NCI-H748 treated with DMSO at 0.1 percent for 48 hours (cell line): ENCODE results near the gene KDM3B.
"Not testable (repeated sequence)": the region's sequence is repeated elsewhere in the genome, so short reads cannot be mapped to it uniquely, and the experiment has no call there.

Experiments
- DNase-seq: peaks from one replicate; lab custom pipeline; 2025; lab: John Stamatoyannopoulos, UW

Gene KDM3B

DNA sequence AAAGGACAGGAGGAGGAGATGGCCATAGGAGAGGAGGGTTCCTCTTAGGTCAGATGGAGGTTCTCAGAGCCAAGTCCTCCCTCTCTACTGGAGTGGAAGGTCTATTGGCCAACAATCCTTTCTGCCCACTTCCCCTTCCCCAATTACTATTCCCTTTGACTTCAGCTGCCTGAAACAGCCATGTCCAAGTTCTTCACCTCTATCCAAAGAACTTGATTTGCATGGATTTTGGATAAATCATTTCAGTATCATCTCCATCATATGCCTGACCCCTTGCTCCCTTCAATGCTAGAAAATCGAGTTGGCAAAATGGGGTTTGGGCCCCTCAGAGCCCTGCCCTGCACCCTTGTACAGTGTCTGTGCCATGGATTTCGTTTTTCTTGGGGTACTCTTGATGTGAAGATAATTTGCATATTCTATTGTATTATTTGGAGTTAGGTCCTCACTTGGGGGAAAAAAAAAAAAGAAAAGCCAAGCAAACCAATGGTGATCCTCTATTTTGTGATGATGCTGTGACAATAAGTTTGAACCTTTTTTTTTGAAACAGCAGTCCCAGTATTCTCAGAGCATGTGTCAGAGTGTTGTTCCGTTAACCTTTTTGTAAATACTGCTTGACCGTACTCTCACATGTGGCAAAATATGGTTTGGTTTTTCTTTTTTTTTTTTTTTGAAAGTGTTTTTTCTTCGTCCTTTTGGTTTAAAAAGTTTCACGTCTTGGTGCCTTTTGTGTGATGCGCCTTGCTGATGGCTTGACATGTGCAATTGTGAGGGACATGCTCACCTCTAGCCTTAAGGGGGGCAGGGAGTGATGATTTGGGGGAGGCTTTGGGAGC is 115.9 kb downstream of the KDM3B start:
- DNase-seq = no peak

DNA sequence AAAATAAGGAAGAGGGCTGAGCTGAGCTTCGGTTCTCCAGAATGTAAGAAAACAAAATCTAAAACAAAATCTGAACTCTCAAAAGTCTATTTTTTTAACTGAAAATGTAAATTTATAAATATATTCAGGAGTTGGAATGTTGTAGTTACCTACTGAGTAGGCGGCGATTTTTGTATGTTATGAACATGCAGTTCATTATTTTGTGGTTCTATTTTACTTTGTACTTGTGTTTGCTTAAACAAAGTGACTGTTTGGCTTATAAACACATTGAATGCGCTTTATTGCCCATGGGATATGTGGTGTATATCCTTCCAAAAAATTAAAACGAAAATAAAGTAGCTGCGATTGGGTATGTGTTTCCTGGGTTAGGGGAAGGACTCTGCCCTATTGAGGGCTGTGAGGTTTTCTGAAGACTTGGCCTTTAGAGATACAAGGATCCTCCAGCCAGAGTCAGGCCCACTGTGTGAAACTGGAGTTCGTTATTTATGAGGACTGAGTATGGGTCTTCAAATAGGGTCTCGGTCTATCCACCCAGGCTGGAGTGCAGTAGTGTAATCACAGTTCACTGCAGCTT is 116.6 kb downstream of the KDM3B start:
- no peak for DNase-seq

DNA sequence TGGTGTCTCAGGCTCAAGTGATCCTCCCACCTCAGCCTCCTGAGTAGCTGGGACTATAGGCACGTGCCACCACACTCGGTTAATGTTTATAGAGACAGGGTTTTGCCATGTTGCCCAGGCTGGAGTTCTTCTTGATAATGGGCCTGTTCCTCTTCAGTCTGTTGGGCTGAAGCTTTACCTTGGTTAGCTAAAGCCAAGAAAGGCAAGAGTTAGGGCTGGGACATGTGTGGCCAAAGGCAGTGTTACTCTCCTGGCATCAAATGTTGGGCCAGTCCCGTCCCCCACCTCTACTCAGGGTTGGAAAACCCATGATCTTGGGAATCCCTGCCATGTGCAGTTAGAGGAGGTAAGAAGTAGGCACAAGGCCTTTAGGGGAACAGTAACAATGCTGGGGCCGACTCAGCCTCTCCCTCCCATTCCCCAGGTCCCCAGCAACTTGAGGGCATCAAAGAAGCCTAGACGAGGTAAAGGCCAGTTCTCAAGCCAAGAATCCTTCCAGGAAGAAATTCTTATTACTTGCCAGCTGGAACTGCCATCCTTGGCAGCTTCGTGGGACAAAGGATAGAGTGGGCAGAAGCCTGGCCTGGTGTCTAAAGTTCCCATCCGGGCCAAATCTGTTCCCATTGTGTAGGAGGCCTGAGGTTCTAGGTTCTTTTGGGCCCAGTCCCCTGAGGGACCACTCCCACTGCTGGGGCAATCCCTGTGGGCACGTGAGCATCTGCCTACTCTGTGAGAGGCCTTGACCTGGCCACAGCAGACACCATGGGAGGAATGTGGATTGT is 117.2 kb downstream of the KDM3B start:
- no peak for DNase-seq

DNA sequence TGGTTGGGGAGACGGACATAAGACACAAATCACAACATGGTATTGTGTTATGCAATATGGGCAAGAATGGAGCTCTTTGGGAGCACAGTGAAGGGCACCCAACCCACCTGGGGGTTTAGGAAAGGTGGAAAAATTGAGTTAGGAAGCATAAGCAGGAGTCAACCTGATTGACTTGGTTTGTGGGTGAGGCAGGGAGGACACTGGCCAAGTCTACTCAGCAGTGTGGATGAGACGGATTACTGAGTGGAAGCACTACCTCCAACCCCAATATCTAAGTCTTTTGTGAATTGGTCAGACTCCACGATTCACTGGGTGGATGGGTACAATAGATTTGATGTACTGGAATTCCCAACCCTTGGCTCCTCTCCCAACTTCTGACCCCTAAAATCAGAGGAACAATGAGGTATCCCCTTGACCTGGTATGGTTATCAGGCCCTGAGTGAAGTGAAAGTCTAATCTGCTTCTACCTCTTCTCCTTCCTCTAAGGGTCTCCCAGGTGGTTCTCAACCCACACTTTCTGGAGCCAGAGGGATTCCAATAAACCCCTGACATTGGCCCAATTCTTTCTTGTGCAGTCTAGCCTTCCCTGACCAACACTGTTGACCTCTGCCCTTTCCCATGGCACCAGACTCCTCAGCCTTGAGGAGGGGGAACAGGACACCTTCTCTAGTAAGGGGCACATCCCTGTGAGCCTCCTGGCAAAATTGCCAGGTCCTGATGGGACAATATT is 118.0 kb downstream of the KDM3B start:
- DNase-seq = no peak

DNA sequence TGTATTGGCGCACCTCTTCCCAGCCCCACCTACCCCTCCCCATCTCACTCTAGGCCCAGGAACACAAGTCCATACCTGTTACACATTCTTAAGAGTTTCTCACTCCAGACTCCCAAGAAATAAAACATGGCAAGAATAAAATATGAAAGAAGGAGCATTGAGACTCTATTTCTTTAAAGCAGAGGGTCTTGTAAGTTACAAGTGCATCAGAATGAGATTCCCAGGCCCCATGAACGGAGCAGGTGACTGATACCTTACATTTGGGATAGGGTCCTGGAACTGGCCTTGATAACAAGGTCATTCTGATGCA is 118.5 kb downstream of the KDM3B start:
- no peak for DNase-seq

DNA sequence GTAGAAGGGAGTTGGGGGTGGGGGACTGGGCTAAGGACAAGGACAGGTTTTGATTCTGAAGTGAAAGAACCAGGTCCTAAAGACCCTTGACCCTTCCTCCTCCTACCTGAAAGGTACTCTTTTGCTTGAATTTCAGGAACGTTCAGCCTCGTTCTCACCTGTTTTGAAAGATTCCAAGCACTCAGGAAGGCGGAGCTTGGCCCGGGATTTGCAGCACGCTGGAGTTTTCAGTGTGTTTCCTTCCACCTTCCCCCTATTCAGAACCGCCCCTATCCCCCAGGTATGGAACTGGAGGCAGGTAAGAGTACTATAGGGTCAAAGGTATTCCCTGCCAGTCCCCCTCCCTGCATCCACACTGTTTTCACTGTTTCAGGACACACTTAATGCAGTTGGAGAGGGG is 119.9 kb downstream of the KDM3B start:
- DNase-seq = no peak

DNA sequence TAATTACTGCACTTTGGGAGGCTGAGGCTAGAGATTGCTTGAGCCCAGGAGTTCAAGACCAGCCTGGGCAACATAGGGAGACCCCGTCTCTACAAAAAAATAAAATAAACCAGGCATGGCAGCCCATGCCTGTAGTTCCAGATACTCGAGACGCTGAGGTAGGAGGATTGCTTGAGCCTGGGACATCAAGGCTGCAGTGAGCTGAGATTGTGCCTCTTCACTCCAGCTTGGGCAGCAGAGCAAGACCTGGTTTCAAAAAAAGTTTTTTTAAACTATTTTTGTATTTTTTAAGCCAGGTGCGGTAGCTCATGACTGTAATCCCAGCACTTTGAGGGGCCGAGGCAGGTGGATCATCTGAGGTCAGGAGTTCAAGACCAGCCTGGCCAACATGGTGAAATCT is 120.7 kb downstream of the KDM3B start:
- DNase-seq = not testable (repeated sequence)

DNA sequence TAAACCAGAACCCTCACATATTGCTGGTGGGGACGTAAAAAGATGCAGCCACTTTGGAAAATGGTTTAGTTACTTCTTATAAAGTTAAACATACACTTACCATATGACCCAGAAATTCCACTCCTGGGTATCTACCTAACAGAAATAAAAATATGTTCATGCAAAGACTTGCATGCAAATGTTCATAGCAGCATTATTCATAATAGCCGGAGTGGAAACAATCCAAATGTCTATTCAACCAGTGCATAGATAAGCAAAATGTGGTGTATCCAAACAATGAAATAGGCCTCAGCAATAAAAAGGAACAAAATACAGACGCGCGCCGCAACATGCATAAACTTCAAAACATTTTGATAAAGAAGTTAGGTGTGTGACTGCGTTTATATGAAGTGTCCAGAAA is 124.4 kb downstream of the KDM3B start:
- DNase-seq = no peak

DNA sequence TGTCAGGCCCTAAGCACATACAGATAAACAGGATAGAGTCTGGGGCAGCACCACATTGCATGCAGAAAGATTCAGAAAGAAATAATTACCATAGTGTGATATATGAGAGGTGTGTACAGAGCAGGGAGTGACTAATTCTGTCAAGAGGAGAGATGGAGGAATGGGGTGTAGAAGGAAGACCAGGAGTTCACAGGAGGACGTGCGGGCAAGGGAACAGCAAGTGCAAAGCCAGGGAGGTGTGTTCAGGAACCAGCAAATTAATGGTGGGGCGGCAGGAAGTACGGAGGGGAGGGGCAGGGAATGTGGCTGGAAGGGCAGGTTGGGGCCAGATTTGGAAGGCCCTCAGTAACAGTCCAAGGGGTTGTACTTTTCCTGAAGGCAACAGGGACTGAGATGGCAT is 130.2 kb downstream of the KDM3B start:
- no peak for DNase-seq
